CD14-positive monocyte (primary cell): ENCODE results near the gene GRM5. TPM values are rescaled to one million over a fixed set of nuclear protein-coding genes. Genes with fewer than 3 reads are reported as not detected.
"Not testable (repeated sequence)": the region's sequence is repeated elsewhere in the genome, so short reads cannot be mapped to it uniquely, and the experiment has no call there.

Experiments
- DNase-seq, 3 donors: peaks; one replicate each; pipeline ENCODE4 v3.0.0-alpha.2; 2011 to 2022
- H2AFZ ChIP-seq: 2 replicates; pipeline ENCODE4 v1.6.0; 2012; ENCODE audit warnings: mild to moderate bottlenecking, low read depth, low read length, inconsistent platforms; ENCODE audit not compliant: insufficient read depth, poor library complexity, severe bottlenecking
- H3K27ac ChIP-seq, 2 donors: 1 replicate in 1 of 2; 2 replicates in 1 of 2; pipeline ENCODE4 v1.5.1; 2012 to 2013; ENCODE audit warnings: low read length in 2 of 2, control low read depth in 1 of 2, inconsistent platforms in 1 of 2, low read depth in 1 of 2, mild to moderate bottlenecking in 1 of 2
- H3K27me3 ChIP-seq, 2 donors: one replicate each; pipeline versions ENCODE4 v1.6.0 to v1.6.1; 2011 to 2013; ENCODE audit warnings: low read length in 2 of 2; ENCODE audit not compliant: control insufficient read depth in 2 of 2, insufficient read depth in 2 of 2
- H3K36me3 ChIP-seq, 2 donors: replicated peaks in 1 of 2; 1 replicate in 1 of 2; 2 replicates in 1 of 2; pipeline versions ENCODE4 v1.5.1 to v1.6.1; 2012 to 2013; ENCODE audit warnings: low read length in 2 of 2, control low read depth in 1 of 2, inconsistent platforms in 1 of 2, mild to moderate bottlenecking in 1 of 2; ENCODE audit not compliant: insufficient read depth in 2 of 2, control insufficient read depth in 1 of 2
- H3K4me1 ChIP-seq, 2 donors: 1 replicate in 1 of 2; 2 replicates in 1 of 2; pipeline versions ENCODE4 v1.5.1 to v1.6.1; 2012 to 2013; ENCODE audit warnings: low read length in 2 of 2, control low read depth in 1 of 2, inconsistent platforms in 1 of 2, mild to moderate bottlenecking in 1 of 2, moderate library complexity in 1 of 2; ENCODE audit not compliant: insufficient read depth in 2 of 2, control insufficient read depth in 1 of 2
- H3K4me2 ChIP-seq: replicated peaks from 2 replicates; pipeline ENCODE3; 2012; ENCODE audit warnings: low read length, moderate library complexity, mild to moderate bottlenecking; ENCODE audit not compliant: poor library complexity, severe bottlenecking; ENCODE audit errors: extremely low read depth
- H3K4me3 ChIP-seq, 3 experiments: fragments of 200-600 bp in 1 of 3; sonication (generic) in 1 of 3; replicated peaks in 1 of 3; 1 replicate in 2 of 3; 2 replicates in 1 of 3; pipeline ENCODE4 v1.5.1; 2011 to 2013; ENCODE audit warnings: low read length in 3 of 3, mild to moderate bottlenecking in 3 of 3, control low read depth in 2 of 3, low read depth in 2 of 3, inconsistent platforms in 1 of 3, moderate library complexity in 1 of 3
- H3K79me2 ChIP-seq: 2 replicates; pipeline ENCODE4 v1.6.0; 2012; ENCODE audit warnings: mild to moderate bottlenecking, control low read depth, inconsistent platforms, low read length, moderate library complexity; ENCODE audit not compliant: insufficient read depth
- H3K9ac ChIP-seq: 2 replicates; pipeline ENCODE4 v1.6.0; 2017; ENCODE audit warnings: low read length, mild to moderate bottlenecking; ENCODE audit not compliant: insufficient read depth, poor library complexity, severe bottlenecking
- H3K9me3 ChIP-seq, 2 donors: replicated peaks in 1 of 2; 1 replicate in 1 of 2; 2 replicates in 1 of 2; pipeline versions ENCODE4 v1.5.1 to v1.6.1; 2012 to 2013; ENCODE audit warnings: low read length in 2 of 2, control low read depth in 1 of 2; ENCODE audit not compliant: control insufficient read depth in 1 of 2, insufficient read depth in 1 of 2
- H4K20me1 ChIP-seq: 2 replicates; pipeline ENCODE4 v1.6.0; 2012; ENCODE audit warnings: mild to moderate bottlenecking, low read length, control low read depth, moderate library complexity; ENCODE audit not compliant: insufficient read depth
- H3K27ac Mint-ChIP-seq, 7 donors: one replicate each; pipeline ENCODE4 v1.8.0; 2020; ENCODE audit warnings: mild to moderate bottlenecking in 7 of 7, mixed read lengths in 7 of 7, moderate library complexity in 6 of 7, inconsistent platforms in 2 of 7
- H3K27me3 Mint-ChIP-seq, 3 donors: one replicate each; pipeline ENCODE4 v1.8.0; 2021 to 2022; ENCODE audit warnings: low read depth in 3 of 3, mild to moderate bottlenecking in 3 of 3, mixed read lengths in 3 of 3, moderate library complexity in 3 of 3, inconsistent platforms in 1 of 3
- H3K36me3 Mint-ChIP-seq, 2 donors: one replicate each; pipeline ENCODE4 v1.8.0; 2020; ENCODE audit warnings: mixed read lengths in 2 of 2, inconsistent platforms in 1 of 2, mild to moderate bottlenecking in 1 of 2
- H3K4me1 Mint-ChIP-seq: one replicate; pipeline ENCODE4 v1.8.0; 2020; ENCODE audit warnings: mild to moderate bottlenecking, mixed read lengths
- H3K4me3 Mint-ChIP-seq, 2 donors: one replicate each; pipeline ENCODE4 v1.8.0; 2020; ENCODE audit warnings: mild to moderate bottlenecking in 2 of 2, mixed read lengths in 2 of 2, moderate library complexity in 1 of 2
- H3K9me3 Mint-ChIP-seq, 7 donors: one replicate each; pipeline ENCODE4 v1.8.0; 2020 to 2022; ENCODE audit warnings: mixed read lengths in 7 of 7, mild to moderate bottlenecking in 6 of 7, moderate library complexity in 6 of 7, inconsistent platforms in 2 of 7
- CTCF ChIP-seq: fragments of 200-600 bp; IDR thresholded peaks from one replicate; pipeline ENCODE4 v1.8.0; 2022; ENCODE audit warnings: antibody characterized with exemption, mild to moderate bottlenecking
- WGBS: methylation state at CpG from one replicate; pipeline ENCODE4 v1.1.5; 2013; ENCODE audit warnings: missing lambda C conversion rate; ENCODE audit not compliant: insufficient coverage; 5-methylcytosine and 5-hydroxymethylcytosine counted together
- intact Hi-C, 2 donors: fragments of 100-400 bp; cut with micrococcal nuclease; formaldehyde crosslinking; loops; one replicate each; pipeline versions ENCODE4 v1.15.0 to v1.15.1; 2023
- polyA plus RNA-seq, 3 donors: library from polyadenylated mRNA; depleted of rRNA in 1 of 3; unstranded in 2 of 3; stranded (reverse) in 1 of 3; fragments of 300-500 nt in 2 of 3; fragments of >200 nt in 1 of 3; fragmentation: Illumina TruSeq in 2 of 3; gene quantifications; 1 replicate in 2 of 3; 2 replicates in 1 of 3; pipeline ENCODE4 v1.2.3, GENCODE V29; 2012 to 2021

GRM5 gene
- polyA plus RNA-seq, 3 donors: not detected

GRCh38 chr11:89057406-89057805 is 8.4 kb downstream of the GRM5 start:
- H3K27ac Mint-ChIP-seq, H3K27me3 Mint-ChIP-seq, H3K4me1 Mint-ChIP-seq, H3K36me3 Mint-ChIP-seq, H3K4me3 ChIP-seq, H3K36me3 ChIP-seq, H3K9ac ChIP-seq, H3K4me2 ChIP-seq, DNase-seq, intact Hi-C loops, H3K27ac ChIP-seq, H4K20me1 ChIP-seq, H3K27me3 ChIP-seq, H3K9me3 ChIP-seq, H3K9me3 Mint-ChIP-seq, H3K4me3 Mint-ChIP-seq, H3K4me1 ChIP-seq, H2AFZ ChIP-seq, H3K79me2 ChIP-seq: not testable (repeated sequence)
- no CpG with 5 or more reads among the region's 1 CpG for WGBS

- H3K4me3 ChIP-seq: no peak overlapping the region
- DNase-seq: no peak
- H3K27ac Mint-ChIP-seq: no peak overlapping the region
- no peaks in the 10 kb centered on the region for H3K79me2 ChIP-seq
- H3K36me3 Mint-ChIP-seq: no peaks in the 10 kb centered on the region
- no peak for TF ChIP-seq CTCF
- no peaks in the 10 kb centered on the region for H3K36me3 ChIP-seq
- no peaks in the 10 kb centered on the region for H3K27me3 Mint-ChIP-seq
- H3K4me2 ChIP-seq: no peak overlapping the region
- no peak overlapping the region for H3K4me3 Mint-ChIP-seq
- peaks cover 0 to 7% (median 0%) of the 10 kb centered on the region in 7 donors for H3K9me3 Mint-ChIP-seq
- no CpG with 5 or more reads among the region's 4 CpGs for whole genome bisulfite sequencing
- H3K27ac ChIP-seq: no peak overlapping the region
- intact Hi-C loops: no loop called here
- no peak overlapping the region for H2AFZ ChIP-seq
- H3K4me1 ChIP-seq: no peaks in the 10 kb centered on the region
- H3K4me1 Mint-ChIP-seq: no peaks in the 10 kb centered on the region
- no peaks in the 10 kb centered on the region for H3K9me3 ChIP-seq
- H3K9ac ChIP-seq: no peak overlapping the region
- no peaks in the 10 kb centered on the region for H4K20me1 ChIP-seq
- H3K27me3 ChIP-seq: no peaks in the 10 kb centered on the region
These were observed 13.6 kb downstream of the GRM5 start for GRCh38 chr11:89052220-89052619.

GRCh38 chr11:89047159-89047558 is 18.6 kb downstream of the GRM5 start:
- H3K4me2 ChIP-seq, H3K4me1 Mint-ChIP-seq, H3K9me3 ChIP-seq, H3K4me3 Mint-ChIP-seq, H3K36me3 ChIP-seq, H3K27ac ChIP-seq, H3K79me2 ChIP-seq, H4K20me1 ChIP-seq, H3K9ac ChIP-seq, H3K9me3 Mint-ChIP-seq, DNase-seq, H3K27me3 Mint-ChIP-seq, H3K27ac Mint-ChIP-seq, H3K4me3 ChIP-seq, H3K4me1 ChIP-seq, intact Hi-C loops, H3K27me3 ChIP-seq, H3K36me3 Mint-ChIP-seq, H2AFZ ChIP-seq: not testable (repeated sequence)
- no CpG with 5 or more reads among the region's 4 CpGs for WGBS

- H4K20me1 ChIP-seq, H3K4me1 ChIP-seq, H3K4me3 ChIP-seq, H3K36me3 ChIP-seq, H3K27me3 Mint-ChIP-seq, H3K4me3 Mint-ChIP-seq, H3K36me3 Mint-ChIP-seq, H3K27ac Mint-ChIP-seq, H3K4me1 Mint-ChIP-seq, H3K9me3 ChIP-seq, intact Hi-C loops, H3K27me3 ChIP-seq, H2AFZ ChIP-seq, DNase-seq, H3K79me2 ChIP-seq, H3K27ac ChIP-seq, H3K9ac ChIP-seq, H3K9me3 Mint-ChIP-seq, H3K4me2 ChIP-seq: not testable (repeated sequence)
- 100% methylated on average over 2 of the region's 6 CpGs for WGBS
These were observed 21.8 kb downstream of the GRM5 start for GRCh38 chr11:89043861-89044588.
